ENCODE measurements around the gene AKAIN1.

DNA sequence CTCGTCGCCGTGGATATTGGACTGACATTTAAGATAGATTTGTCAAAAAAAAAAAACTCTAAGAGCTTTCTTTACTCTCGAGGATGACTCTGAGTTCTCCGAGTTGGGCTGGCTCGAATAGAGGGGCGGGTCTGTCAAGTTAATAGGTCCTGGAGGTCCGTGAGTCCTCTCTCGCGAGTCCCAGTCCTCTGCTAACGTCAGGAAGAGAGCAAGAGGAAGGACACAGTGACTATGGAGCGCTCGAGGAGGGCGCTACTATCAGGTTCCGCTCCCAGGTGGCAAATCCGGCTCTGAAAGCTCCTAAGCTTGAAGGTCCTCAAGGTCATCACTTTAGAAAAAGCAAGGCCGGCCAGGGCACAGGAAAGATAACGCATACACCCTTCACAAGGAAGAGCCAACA lies 404 bp upstream of the AKAIN1 start:
- no peak for TF ChIP-seq ETV6 (conservative IDR thresholded peaks at IDR 0.05 in 1 of 2, IDR thresholded peaks at IDR 0.05 in 1 of 2; ENCODE audit: borderline replicate concordance in 1 of 2, low read depth in 1 of 2)
- TF ChIP-seq, protein P1, sequence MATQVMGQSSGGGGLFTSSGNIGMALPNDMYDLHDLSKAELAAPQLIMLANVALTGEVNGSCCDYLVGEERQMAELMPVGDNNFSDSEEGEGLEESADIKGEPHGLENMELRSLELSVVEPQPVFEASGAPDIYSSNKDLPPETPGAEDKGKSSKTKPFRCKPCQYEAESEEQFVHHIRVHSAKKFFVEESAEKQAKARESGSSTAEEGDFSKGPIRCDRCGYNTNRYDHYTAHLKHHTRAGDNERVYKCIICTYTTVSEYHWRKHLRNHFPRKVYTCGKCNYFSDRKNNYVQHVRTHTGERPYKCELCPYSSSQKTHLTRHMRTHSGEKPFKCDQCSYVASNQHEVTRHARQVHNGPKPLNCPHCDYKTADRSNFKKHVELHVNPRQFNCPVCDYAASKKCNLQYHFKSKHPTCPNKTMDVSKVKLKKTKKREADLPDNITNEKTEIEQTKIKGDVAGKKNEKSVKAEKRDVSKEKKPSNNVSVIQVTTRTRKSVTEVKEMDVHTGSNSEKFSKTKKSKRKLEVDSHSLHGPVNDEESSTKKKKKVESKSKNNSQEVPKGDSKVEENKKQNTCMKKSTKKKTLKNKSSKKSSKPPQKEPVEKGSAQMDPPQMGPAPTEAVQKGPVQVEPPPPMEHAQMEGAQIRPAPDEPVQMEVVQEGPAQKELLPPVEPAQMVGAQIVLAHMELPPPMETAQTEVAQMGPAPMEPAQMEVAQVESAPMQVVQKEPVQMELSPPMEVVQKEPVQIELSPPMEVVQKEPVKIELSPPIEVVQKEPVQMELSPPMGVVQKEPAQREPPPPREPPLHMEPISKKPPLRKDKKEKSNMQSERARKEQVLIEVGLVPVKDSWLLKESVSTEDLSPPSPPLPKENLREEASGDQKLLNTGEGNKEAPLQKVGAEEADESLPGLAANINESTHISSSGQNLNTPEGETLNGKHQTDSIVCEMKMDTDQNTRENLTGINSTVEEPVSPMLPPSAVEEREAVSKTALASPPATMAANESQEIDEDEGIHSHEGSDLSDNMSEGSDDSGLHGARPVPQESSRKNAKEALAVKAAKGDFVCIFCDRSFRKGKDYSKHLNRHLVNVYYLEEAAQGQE (IDR thresholded peaks at IDR 0.05; ENCODE audit: low read depth, low read length), result no peak
- TF ChIP-seq, protein P2, sequence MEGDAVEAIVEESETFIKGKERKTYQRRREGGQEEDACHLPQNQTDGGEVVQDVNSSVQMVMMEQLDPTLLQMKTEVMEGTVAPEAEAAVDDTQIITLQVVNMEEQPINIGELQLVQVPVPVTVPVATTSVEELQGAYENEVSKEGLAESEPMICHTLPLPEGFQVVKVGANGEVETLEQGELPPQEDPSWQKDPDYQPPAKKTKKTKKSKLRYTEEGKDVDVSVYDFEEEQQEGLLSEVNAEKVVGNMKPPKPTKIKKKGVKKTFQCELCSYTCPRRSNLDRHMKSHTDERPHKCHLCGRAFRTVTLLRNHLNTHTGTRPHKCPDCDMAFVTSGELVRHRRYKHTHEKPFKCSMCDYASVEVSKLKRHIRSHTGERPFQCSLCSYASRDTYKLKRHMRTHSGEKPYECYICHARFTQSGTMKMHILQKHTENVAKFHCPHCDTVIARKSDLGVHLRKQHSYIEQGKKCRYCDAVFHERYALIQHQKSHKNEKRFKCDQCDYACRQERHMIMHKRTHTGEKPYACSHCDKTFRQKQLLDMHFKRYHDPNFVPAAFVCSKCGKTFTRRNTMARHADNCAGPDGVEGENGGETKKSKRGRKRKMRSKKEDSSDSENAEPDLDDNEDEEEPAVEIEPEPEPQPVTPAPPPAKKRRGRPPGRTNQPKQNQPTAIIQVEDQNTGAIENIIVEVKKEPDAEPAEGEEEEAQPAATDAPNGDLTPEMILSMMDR (IDR thresholded peaks at IDR 0.05 in 2 of 3, conservative IDR thresholded peaks at IDR 0.05 in 1 of 3; ENCODE audit: control insufficient read depth in 2 of 3, extremely low read depth in 1 of 3, insufficient read depth in 1 of 3, low read depth in 3 of 3, low read length in 3 of 3), result no peak
- TF ChIP-seq TAF1 (IDR thresholded peaks at IDR 0.05; ENCODE audit: borderline replicate concordance, low read depth, low read length), result no peak
- no peak for TF ChIP-seq POLR2A (IDR thresholded peaks at IDR 0.05; ENCODE audit: low read depth, low read length)
- TF ChIP-seq RAD21 (IDR thresholded peaks at IDR 0.05; ENCODE audit: insufficient read depth, low read depth, low read length), result no peak
- no peak for TF ChIP-seq EP300 (IDR thresholded peaks at IDR 0.05; ENCODE audit: borderline replicate concordance in 1 of 2, control insufficient read depth in 1 of 2, low read depth in 2 of 2, low read length in 2 of 2)

Data from GM12878 (cell line).